OCI-LY3 (cell line): ENCODE data around the gene PXK.

ENCODE experiments used
- CTCF ChIP-seq: fragments of 200-600, 300-600 bp; sonication (generic); IDR thresholded peaks from 2 replicates; pipeline ENCODE4 v1.5.1; 2014; ENCODE audit warnings: antibody characterized with exemption, low read length, low read depth
- EZH2phosphoT487 ChIP-seq: fragments of 200-600 bp; shearing (Covaris generic); IDR thresholded peaks from 2 replicates; pipeline ENCODE4 v1.6.1; 2018; ENCODE audit warnings: antibody characterized with exemption, mixed run types, low read depth

GRCh38 chr3:58466899-58467563 lies 134.3 kb downstream of the PXK start:
- TF ChIP-seq CTCF (no peak), EZH2phosphoT487 (no peak)
